Kasumi-1 (cell line): ENCODE data around the gene OMA1.
A peak's percentile ranks its signal among the peaks of the same experiment; 100 is the strongest.
"Not testable (repeated sequence)": the region's sequence is repeated elsewhere in the genome, so short reads cannot be mapped to it uniquely, and the experiment has no call there.

Experiments used
- DNase-seq, 2 experiments: peaks; one replicate each; lab custom pipeline; 2025; lab: John Stamatoyannopoulos, UW

Gene OMA1

DNA sequence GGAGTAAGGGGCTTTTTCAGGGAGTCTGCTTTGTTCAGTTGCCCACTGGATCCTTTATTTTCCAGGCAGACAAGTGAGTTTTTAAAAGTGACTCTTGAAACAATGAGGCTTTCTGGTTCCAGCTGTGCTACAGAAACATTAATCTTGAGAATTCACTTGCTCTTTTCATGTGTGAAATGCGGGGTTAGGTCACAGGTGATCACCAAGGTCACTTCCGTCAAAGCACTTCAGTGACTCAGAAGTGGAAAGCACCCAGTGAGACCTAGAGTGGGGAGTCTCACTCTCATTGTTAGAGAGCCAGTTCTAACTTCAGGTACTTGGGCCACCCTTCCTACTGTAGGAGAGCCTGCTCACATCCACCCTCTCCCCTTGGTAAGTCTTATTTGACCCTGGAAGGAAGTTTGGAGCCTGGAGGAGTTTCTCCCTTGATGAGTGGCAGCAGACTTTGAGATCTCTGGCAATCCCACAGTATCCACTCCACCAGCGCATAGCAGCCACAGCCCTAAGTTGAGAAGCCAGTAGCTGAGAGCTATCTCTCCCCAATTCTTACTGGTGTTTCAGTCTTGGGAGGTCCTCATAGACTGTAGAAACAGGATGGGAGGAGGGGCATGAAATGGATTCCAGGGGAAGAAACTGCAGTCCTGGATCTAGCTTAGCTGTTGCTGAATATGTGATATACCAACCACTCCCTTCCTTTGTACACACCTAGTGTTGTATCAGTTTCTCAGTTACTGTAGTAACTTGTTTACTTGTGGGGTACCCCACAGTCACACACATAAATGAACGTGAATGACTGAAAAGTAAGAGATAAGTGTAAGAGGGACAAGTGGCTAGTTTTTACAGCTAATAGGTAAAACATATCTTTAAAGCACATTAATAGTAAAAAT lies 27.4 kb upstream of the OMA1 start:
- no peak for DNase-seq

DNA sequence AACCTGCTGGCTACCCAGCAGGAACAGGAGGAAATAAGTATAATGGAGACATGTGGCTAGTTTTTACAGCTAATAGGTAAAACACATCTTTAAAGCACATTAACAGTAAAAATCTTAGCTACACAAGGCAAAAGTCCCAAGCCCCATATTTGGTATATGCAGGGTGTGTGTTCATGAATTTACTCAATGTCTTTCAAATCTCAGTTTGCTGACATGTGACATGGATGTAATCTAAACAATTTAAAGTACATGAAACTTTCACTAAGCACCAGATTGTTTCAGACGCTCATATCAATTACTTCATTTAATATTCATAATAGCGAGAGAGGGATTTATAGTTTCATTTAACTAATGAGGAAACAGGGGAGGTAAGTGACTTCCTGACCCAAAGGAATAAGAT lies 26.6 kb upstream of the OMA1 start:
- no peak for DNase-seq

DNA sequence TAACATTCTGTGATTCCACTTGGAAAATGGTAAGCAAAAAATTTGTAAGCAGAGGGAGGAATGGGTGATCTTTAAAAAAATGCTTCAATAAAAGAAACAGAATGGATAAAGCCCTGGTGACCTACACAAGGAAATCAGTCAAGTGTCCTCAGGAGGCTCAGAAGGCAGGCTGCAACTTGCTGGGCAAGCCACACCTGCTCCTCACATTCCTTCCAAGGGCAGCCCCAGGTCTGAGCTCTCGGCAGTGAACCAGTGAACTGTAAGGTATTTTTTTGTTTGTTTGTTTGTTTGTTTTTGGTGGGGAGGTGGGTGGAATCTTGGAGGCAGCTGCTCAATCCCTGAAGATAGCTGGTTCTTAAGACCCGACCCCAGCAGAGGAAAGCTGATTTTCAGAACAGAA lies 26.2 kb upstream of the OMA1 start:
- DNase-seq: no peak

DNA sequence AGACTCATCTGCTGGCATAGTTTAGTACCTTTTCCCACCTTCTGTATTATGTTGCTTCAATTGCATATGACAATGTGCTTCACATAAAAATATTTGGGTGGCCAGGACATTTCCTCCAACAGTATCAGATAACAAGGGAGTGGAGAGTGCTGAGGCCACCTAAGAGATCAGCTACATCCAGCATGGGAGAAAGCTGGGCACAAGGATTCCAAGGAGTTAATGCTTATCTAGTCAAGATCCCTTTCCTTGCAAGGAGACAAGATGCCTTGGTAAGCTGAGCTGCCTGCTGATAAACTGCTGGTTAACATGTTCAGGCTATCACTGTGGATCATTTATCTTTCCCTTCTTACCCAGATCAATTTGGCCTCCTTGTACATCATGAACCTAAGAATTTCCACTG lies 25.1 kb upstream of the OMA1 start:
- DNase-seq: no peak

DNA sequence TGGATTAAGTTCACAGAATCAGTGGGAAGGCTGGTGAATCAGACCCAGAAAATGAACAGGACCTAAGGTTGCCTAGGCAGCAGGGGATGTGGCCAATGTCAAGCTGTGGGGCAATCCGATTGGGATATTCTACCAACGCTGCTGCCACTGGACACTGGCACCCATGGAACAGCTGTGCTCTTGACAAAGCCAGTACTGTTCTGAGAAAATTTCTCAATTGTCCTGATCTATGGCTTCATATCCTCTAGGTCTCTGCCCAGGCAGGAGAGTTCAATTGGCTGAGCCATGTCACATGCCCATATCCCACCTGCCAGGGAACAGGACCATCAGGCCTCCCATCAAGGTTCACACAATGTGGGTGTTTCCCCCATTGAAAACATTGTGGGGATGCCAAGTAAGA lies 24.3 kb upstream of the OMA1 start:
- no peak for DNase-seq

DNA sequence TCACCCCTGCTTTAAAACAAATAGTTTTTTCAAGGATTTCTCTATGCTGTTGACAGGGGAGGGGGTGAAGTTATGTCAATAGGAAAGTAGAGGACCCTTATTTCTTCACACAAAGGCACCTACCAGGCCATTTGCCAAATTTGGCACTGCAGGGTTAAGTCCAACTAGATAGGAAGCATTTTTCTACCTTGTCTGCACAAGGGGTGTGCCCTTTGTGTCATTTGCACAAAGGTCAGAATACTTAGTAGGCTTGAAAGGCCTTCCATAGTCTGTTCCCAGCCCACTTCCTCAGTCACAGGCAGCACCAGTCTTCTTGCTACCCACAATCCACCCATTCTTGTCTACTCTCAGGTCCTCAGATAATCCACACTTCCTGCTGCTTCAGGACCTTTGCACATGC lies 23.6 kb upstream of the OMA1 start:
- DNase-seq: no peak

DNA sequence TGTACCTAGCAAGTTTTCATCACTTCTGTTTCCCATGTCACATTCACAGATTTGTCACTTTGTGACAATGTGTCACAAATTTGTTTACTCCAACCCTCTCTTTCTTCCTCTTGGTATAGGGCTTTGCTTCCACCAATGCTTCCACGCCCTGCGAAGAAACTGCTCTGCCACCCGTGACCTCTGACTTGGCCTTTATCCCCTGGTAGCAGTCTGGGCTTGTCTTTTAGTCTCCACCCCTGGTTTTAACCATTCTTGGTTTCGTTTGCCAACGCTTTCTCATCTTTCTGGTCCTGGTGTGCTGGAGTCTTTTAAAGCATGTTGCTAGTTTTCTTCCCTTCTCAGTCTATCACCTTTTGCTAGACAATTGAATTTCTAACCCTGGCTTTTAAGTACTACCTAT lies 22.4 kb upstream of the OMA1 start:
- DNase-seq: no peak

DNA sequence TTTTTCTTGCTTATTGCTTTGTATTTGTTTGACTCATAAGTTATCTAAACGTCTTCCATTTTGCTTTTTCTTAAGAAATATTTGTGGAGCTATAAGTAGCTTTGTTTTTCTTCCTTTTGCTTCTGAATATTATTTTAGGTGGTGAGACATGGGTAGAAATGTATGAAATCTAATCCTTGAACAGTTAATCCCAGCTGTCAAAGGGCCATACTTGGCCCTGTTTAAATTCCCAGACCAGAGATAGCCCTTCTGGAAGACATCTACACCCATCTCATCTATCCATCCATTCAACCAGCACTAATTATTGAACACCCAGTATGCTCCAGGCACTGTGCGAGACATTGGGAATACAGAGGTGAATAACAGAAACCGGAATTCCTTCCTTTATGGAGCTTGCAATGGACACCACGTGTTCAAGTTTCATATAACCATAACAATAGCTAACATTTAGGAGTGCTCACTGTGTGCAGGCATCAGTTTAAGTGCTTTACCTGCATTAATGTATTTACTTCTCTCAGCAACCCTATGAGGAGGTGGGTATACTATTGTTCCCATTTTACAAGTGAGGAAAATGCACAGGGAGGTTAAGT lies 21.8 kb upstream of the OMA1 start:
- no peak for DNase-seq

DNA sequence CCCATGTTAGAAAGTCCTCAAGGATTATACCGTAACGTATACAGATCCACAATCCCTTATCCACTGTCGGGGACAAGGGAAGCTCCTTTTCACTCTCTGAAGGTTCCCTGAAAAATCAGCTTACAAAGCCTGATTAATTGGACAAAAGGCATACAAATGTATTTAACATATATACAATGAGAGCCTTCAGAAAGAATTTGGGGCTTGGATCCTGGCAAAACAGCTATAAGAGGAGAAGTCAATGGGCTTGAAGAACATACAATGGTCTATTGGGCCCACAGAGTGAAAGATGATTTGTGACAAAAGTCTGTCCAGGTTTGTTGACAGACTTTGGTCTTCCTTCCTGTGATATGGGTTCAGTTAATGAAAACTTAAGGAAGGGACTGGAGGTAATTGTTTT lies 19.8 kb upstream of the OMA1 start:
- DNase-seq: no peak

DNA sequence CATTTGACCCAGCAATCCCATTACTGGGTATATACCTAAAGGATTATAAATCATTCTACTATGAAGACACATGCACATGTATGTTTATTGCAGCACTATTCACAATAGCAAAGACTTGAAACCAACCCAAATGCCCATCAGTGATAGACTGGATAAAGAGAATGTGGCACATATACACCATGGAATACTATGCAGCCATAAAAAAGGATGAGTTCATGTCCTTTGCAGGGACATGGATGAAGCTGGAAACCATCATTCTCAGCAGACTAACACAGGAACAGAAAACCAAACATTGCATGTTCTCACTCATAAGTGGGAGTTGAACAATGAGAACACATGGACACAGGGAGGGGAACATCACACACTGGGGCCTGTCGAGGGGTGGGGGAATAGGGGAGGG lies 17.2 kb upstream of the OMA1 start:
- DNase-seq: not testable (repeated sequence)

DNA sequence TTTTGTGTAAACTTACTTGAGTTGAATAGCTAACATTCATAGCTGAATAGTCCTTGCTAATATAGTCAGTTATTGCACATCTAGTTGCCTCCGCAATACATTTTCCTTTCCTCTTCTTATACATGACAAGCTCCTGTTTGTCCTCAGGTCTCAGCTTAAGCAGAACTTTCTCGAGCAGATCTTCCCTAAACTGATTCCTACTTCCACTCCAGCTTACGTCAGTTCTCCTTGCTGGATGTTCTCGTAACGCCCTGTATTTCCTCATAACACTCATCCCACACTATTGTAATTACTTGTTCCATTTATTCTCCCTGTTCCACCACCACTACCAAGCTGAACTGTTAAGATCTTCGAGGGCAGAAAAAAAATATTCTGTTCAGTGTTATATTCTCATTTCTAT lies 15.1 kb upstream of the OMA1 start:
- DNase-seq: no peak

DNA sequence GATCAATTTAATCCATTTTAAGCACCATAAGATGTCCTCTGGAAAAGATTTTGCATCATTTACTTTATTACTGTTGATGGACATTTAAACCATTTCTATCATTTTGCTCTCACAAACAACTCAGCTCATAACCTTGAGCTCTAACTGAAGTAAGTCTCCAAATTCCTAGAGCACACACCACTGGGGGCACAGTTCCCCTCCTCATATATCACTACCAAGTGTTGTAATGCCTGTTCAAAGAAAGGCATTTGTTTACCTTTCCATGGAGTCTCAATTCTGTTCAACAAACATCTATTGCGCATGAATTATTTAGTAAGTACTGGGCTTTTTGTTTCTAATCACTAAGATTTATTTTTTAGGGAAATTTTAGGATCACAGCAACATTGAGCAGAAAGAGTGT lies 8.9 kb upstream of the OMA1 start:
- DNase-seq: no peak

DNA sequence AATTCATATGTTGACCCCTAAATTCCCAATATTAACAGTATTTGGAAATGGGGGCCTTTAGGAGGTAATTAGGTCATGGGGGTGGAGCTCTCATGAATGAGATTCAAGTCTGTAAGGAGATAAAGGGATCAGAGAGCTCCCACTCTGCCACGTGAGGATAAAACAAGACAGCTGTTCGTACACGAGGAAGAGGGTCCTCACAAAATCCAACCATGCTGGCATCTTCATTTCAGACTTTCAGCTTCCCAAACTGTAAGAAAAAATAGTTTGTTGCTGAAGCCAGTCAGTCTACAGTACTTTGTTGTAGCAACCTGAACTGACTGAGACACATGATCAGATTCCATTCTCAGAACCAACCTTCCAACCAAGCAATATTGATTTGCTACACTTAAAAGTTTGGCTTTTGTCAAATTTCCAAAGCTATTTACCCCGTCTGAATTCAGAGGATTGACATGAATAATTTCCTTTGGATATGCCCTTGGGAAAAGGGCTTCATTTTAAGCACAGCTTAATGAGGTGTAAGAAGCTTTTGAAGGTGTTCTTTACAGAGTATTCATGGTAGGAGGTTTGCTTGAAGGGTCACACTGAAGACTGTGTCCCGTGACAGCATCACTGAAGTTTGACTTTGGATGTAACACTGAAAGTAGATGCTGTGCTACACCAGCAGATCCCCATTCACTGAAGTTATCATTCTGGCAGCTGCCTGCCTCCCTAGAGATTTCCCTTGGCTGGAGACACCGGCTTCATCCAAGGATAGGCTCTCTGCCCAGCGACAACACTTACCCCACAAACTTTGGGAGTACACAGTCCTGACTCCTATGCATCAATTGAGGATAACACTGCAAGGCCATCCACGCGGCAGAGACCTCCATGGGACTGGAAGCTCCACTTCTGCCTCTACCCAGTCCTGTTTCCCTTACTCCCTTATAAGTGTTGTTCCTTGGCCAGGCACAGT lies 4.9 kb upstream of the OMA1 start:
- no peak for DNase-seq

DNA sequence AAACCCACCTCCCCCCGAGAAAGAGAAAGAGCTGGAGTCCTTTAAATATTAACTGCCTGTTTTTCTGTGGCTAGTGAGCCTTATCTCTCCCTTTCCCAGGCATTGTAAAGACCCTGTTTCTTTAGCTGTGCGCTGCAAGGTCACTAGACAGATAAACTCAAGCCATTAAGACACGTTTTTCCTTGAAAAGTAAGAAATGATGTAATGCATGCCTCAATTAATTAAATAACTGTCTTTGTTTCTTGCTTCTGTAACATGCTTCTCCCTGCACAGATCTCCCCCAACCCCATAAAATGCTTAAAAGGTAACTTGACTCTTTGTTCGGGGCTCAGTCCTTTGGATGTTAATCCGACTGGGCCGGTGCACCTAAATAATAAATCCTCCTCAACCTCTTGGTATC lies 2.8 kb upstream of the OMA1 start:
- DNase-seq: not testable (repeated sequence)

DNA sequence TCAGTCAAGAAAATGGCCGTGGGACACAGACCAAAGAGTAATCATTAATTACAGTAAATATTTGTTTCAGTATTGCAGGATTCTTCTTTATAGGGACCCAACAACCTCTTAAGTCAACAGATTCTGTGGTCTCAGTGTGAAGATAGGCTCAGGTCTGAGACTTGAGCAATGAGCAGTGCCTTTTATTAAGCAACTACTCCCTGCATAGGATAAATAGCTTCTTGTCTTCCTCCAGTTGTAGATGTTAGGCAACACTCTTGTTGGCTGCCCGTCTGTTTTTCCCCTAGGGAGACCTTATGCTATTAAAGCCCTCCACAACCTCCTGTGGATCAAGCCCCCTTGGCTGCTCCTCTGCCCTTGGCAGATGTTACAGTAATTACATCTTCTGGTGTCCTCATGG lies 1.8 kb upstream of the OMA1 start:
- no peak for DNase-seq

DNA sequence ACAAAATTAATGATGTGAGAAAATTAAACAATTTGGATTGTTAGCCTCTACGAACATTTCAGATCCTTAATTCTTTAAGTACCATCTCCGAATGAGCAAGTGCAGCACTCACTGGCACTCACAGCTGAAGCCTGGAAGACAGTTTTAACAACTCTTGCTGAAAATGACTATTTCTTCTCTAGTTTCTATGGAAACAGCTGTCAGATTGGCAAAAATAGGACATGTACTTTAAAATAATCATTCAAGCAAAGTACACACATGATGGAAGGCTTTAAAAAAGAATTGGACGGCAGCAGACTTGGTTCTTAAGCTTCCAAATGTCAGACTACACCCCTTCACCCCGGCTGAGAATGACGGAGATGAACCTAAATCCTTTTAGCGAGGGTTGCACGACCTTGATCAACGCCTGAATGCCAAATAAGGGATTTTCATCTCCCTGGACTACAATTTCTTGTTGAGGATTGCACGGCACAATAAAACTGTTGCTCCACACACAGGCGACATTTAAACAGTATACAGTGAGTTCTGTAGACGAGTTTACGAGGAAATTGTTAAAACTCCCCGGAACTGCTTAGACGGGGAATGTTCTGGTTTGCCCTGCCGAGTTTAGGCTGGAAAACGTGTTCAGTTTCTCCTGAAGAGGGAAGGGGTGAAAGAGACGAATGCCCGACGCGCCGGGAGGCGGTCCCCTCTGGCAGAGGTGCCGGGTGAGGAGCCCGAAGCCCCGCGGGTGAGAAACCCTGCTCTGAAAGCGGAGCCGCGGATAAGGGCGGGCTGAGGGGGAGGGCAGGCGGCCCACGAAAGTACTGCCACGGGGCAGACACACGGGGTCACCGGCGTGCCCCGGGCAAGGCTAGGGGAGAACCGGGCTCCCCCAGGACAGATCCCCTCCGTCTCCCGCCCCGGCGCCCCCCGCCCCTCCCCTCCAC lies 671 bp downstream of the OMA1 start:
- DNase-seq: peak; percentile 76 to 79

DNA sequence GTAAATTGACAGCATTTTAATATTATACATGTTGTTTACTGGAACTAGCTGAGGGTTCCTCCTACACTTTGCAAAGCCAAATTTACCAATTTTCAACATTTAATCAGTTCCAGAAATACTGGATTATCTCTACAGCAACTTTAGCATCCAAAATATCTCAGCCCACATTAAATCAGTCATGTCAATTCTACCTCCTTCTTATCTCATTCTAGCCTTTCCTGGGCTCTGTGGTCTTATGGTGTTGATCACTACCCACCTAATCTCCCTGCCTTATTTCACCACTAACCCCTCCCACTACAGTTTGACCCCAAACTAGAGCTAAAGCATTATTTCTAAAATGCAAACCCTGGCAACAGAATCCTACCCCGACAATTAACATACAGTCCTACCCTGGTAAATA lies 3.3 kb downstream of the OMA1 start:
- DNase-seq: no peak

DNA sequence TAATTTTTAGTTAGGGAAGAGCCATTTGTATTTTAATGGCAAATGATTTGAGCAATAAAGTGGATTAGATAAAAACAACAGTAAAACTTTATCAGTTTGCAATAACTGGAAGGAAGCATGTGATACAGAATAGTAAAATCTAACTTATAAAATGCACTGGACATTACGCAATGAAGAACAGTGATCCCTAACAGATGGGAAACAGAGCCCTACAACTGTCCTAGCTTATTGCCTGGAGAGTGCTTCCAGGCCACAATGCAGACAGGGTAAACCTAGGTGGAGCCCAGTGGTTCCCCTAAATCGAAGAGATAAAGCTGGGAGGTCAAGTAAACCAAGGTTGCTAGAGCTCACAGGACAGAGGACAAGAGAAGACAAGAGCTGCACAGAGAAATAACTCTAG lies 7.0 kb downstream of the OMA1 start:
- DNase-seq: no peak

DNA sequence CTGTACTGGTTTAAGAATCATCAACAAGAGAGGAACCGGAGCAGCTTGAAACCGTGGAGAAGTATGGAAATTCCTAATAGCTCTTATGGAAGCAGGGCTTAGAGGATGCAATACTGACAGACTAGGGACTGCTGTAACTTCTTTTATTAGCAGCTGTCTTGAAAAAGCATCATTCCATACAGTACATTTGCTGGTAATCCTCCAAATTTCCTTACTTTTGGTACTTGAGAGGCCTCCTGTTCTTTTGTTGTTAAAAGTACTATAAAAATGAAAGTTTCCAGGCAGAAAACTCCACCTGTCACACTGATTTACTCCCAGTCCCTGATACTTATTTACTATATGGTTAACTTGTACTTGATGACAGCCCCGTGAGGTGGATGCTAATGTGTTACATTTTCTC lies 7.7 kb downstream of the OMA1 start:
- no peak for DNase-seq

DNA sequence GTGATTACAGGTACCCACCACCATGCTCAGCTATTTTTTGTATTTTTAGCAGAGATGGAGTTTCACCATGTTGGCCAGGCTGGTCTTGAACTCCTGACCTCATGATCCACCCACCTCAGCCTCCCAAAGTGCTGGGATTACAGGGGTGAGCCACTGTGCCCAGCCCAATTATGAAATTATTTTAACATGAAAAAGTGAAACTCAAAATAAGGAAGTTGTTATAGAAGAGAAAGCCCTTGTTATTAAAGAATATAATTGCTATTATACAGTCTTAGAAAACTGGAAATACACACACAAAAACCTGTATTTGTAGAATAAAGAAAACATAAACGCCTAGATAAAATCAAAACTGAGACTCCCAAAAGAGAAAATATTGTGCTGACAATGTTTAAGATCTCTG lies 14.7 kb downstream of the OMA1 start:
- not testable (repeated sequence) for DNase-seq

DNA sequence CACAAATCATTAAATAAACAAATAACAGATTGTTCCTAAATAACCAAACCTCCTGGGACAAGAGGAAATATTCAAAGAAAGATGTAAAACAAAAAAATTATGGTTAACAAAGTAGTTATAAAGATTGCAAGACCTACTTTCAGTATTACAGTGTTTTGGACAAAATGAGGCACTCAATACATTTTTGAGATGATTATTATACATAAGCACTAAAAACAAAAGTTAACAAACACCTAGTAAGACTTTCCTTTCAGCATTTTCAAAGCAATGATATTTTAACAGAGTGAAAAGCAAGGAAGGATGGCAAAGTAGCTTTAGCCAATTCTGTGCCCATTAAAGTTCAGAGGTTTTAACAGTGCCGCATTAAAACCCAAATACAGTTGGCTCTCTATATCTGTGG lies 17.2 kb downstream of the OMA1 start:
- DNase-seq: no peak

DNA sequence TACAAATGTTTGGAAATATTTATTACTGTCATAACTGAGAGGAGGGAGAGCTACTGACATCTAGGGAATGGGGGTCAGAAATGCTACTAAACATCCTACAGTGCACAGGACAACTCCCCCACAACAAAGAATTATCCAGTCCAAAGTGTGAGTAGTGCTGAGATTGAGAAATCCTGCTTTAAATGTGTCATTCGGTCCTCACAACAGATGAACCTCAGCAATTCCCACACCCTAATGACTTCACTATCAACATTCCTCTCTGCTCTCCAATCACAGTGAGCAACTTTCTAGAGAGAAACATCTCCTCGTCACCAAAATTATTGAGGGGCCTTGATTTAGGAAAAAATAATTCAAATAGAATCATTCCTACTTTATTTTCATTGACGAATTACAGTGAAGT lies 18.0 kb downstream of the OMA1 start:
- DNase-seq: no peak
